Adrenal gland (tissue), 12 donors: ENCODE measurements around the gene SDCCAG8. TPM values are rescaled to one million over a fixed set of nuclear protein-coding genes. Genes with fewer than 3 reads are reported as not detected.

ENCODE experiments used
- DNase-seq, 7 donors: peaks; one replicate each; pipeline ENCODE4 v3.0.0-alpha.2; 2019 to 2020
- H3K27ac ChIP-seq, 5 donors: fragments of 200-600 bp; sonication (generic) in 4 of 5; 1 replicate in 3 of 5; 2 replicates in 2 of 5; pipeline versions ENCODE4 v1.5.1 to v1.8.0; 2016 to 2020; ENCODE audit warnings: mild to moderate bottlenecking in 1 of 5
- H3K27me3 ChIP-seq: fragments of 200-600 bp; 2 replicates; pipeline ENCODE4 v1.8.0; 2021
- H3K36me3 ChIP-seq, 2 donors: fragments of 200-600 bp; replicated peaks in 1 of 2; 1 replicate in 1 of 2; 2 replicates in 1 of 2; pipeline versions ENCODE4 v1.5.1 to v1.8.0; 2018 to 2022
- H3K4me1 ChIP-seq, 2 donors: fragments of 200-600 bp; replicated peaks in 1 of 2; 1 replicate in 1 of 2; 2 replicates in 1 of 2; pipeline versions ENCODE4 v1.5.1 to v1.8.0; 2018 to 2021
- H3K4me3 ChIP-seq, 4 donors: fragments of 200-600 bp; sonication (generic) in 3 of 4; one replicate each; pipeline ENCODE4 v1.5.1; 2016 to 2018
- H3K9me3 ChIP-seq, 3 donors: fragments of 200-600 bp; sonication (generic) in 1 of 3; replicated peaks in 1 of 3; 1 replicate in 2 of 3; 2 replicates in 1 of 3; pipeline versions ENCODE4 v1.5.1 to v1.8.0; 2016 to 2021
- POLR2A ChIP-seq, 2 donors: fragments of 450-650 bp; IDR thresholded peaks; one replicate each; pipeline ENCODE4 v1.6.1; 2017; ENCODE audit warnings: antibody characterized with exemption in 2 of 2, mild to moderate bottlenecking in 2 of 2, moderate library complexity in 1 of 2
- WGBS, 4 donors: extraction: QIAGEN DNeasy Blood & Tissue Kit in 2 of 4; methylation state at CpG; one replicate each; pipeline versions ENCODE4 v1.1.5 to v1.1.7; 2013 to 2017; 5-methylcytosine and 5-hydroxymethylcytosine counted together
- intact Hi-C, 2 donors: fragments of 100-400 bp; cut with DNase I; formaldehyde crosslinking; loops; one replicate each; pipeline versions ENCODE4 v1.14.1 to v1.15.0; 2022 to 2023
- polyA plus RNA-seq, 3 donors: library from polyadenylated mRNA; stranded (reverse); fragments of 200-250 nt in 2 of 3; fragments of 350-450 nt in 1 of 3; fragmentation: Illumina TruSeq in 1 of 3; extraction: RNeasy Lipid Tissue Mini Kit (QIAGEN cat#74804) in 1 of 3; gene quantifications; one replicate each; pipeline ENCODE4 v1.2.3, GENCODE V29; 2013 to 2014
- total RNA-seq, 9 donors: library from RNA; depleted of rRNA in 4 of 9; stranded (reverse); fragments of >200 nt in 4 of 9; fragments of 120-200 nt in 1 of 9; fragmentation: NEBNext Ultra II Directional in 1 of 9; extraction: Animal tissue kit (Norgen Biotek cat#: 25700) in 1 of 9; gene quantifications; one replicate each; pipeline versions ENCODE4 v1.1.0 to v1.2.4, GENCODE V29; 2013 to 2023
- TF ChIP-seq, protein P1 (sequence below), 6 experiments: fragments of 450-650 bp in 4 of 6; fragments of 200-600 bp in 2 of 6; sonication (generic) in 1 of 6; IDR thresholded peaks; 1 replicate in 5 of 6; 2 replicates in 1 of 6; pipeline versions ENCODE4 v1.5.1 to v1.8.0; 2016 to 2021; ENCODE audit warnings: antibody characterized with exemption in 6 of 6, mild to moderate bottlenecking in 2 of 6, moderate library complexity in 1 of 6
- donor health status: healthy with polysubstance abuse.
- donor health status: Bipolar disorder and iron deficiency.
- donor health status: DM: yes; HTN: yes; CAD: no.
- donor health status: DM: no; HTN: no; CAD: no.
- donor health status: DM: no; HTN: no; CAD: no.
- donor health status: DM: yes; HTN: yes; CAD: no.

The SDCCAG8 gene
- total and polyA plus RNA-seq, 12 donors, result 22.5 to 60.9 (median 44.1) TPM

- TF ChIP-seq, protein P1, sequence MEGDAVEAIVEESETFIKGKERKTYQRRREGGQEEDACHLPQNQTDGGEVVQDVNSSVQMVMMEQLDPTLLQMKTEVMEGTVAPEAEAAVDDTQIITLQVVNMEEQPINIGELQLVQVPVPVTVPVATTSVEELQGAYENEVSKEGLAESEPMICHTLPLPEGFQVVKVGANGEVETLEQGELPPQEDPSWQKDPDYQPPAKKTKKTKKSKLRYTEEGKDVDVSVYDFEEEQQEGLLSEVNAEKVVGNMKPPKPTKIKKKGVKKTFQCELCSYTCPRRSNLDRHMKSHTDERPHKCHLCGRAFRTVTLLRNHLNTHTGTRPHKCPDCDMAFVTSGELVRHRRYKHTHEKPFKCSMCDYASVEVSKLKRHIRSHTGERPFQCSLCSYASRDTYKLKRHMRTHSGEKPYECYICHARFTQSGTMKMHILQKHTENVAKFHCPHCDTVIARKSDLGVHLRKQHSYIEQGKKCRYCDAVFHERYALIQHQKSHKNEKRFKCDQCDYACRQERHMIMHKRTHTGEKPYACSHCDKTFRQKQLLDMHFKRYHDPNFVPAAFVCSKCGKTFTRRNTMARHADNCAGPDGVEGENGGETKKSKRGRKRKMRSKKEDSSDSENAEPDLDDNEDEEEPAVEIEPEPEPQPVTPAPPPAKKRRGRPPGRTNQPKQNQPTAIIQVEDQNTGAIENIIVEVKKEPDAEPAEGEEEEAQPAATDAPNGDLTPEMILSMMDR (IDR thresholded peaks at IDR 0.05), result no peak
- no peak for TF ChIP-seq POLR2A (IDR thresholded peaks at IDR 0.05)
Observed at GRCh38 chr1:243414152-243414494, 158.3 kb downstream of the SDCCAG8 start.

DNA sequence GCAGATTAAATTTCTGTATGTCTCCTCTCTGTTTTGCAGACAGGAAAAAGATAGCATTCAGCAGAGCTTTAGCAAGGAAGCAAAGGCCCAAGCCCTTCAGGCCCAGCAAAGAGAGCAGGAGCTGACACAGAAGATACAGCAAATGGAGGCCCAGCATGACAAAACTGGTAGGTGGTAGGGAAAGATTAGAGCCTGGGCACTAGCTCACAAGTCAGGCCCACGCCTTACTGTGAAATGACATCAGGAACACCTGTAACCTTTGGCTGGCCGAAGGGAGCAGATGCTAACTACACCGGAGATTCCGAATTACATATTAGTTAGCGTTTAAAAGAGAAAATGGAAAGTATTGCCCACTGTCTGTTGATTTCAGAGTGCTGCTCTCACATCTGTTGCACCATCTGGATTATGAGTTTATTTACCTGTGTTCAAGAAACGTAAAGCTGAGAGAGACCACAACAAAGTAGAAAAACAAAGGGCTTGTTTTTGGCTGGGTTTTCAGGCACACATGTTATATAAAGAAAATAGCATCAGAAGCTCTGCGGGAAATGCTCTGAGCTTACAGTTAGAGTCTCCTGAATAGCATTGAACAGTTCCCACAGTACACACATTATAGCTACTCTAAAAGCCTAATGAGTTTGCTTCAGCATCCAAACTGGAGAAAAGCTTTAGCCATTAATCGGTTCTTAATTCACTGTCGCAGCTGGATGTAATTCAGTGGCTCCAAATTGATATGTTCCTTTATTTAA lies 160.0 kb downstream of the SDCCAG8 start:
- Histone ChIP-seq H3K36me3 (no peaks in the 10 kb centered on the region), H3K4me1 (peaks cover 0 to 9% of the 10 kb centered on the region in 2 donors), H3K4me3 (no peak overlapping the region), H3K9me3 (no peaks in the 10 kb centered on the region), H3K27ac (no peak overlapping the region), H3K27me3 (no peaks in the 10 kb centered on the region)
- 91 to 96% (median 92%) methylated on average over 9 of the region's 9 CpGs for WGBS, 4 donors
- no peak for TF ChIP-seq POLR2A (IDR thresholded peaks at IDR 0.05)
- TF ChIP-seq, protein P1 (IDR thresholded peaks at IDR 0.05), result no peak
- intact Hi-C loops, result no loop called here
- DNase-seq, result no peak

More at GRCh38 chr1:243414152-243414494, 158.3 kb downstream of the SDCCAG8 start:
- intact Hi-C loops, result no loop called here
- no peaks in the 10 kb centered on the region for H3K36me3 ChIP-seq
- no peaks in the 10 kb centered on the region for H3K9me3 ChIP-seq
- H3K4me3 ChIP-seq, result no peak overlapping the region
- no peaks in the 10 kb centered on the region for H3K27me3 ChIP-seq
- WGBS, 4 donors, result 93 to 98% (median 97%) methylated on average over 6 of the region's 6 CpGs
- no peak for DNase-seq
- H3K27ac ChIP-seq, result no peak overlapping the region
- H3K4me1 ChIP-seq, result no peaks in the 10 kb centered on the region

GRCh38 chr1:243416495-243416894 lies 160.7 kb downstream of the SDCCAG8 start:
- Histone ChIP-seq H3K4me3 (no peak overlapping the region), H3K27ac (no peak overlapping the region), H3K27me3 (no peaks in the 10 kb centered on the region), H3K4me1 (peaks cover 0 to 11% of the 10 kb centered on the region in 2 donors), H3K9me3 (no peaks in the 10 kb centered on the region), H3K36me3 (no peaks in the 10 kb centered on the region)
- intact Hi-C loops, result no loop called here
- TF ChIP-seq, protein P1 (IDR thresholded peaks at IDR 0.05), result no peak
- no peak for TF ChIP-seq POLR2A (IDR thresholded peaks at IDR 0.05)
- no peak for DNase-seq

DNA sequence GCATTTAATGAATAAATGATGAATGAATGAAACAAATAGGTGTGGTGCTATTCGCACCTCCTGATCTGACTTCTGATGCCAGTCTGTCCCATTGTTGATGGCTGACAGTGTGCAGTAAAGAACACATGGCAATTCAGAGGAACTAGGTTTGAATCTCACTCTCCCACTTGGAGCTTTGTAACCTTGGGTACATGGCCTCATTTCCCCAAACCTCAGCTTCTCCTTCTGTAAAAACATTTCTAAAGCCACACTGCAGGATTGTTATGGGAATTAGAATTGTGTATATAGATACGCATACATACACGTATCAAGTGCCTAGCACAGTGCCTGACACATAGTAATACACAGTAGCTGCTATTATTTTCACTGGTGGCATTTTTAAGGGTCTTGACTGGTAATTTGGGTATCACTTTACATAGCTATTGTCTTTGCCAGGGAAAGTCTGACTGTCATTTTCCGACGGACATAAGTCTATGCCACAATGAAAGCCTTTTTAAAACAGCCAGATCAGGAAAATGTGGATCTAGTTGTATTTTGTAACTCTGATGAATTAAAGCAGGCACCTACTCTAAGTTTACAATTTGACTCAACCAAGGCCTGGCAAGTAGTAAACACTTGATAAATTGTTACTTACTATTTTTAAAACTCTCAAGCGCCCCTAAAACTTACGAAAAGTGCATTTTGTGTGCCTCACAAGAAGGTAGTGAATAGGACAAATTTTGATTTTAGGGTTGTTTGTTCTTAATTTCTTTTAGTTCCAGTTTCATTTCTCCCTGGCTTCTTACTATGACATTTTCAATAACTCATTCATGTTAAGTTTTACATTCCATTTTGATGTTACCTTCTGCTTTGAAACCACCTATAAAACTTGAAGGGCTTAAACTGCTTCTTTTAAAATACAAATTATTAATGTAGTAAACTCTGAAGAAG lies 164.4 kb downstream of the SDCCAG8 start:
- no peak for DNase-seq
- no peaks in the 10 kb centered on the region for H3K27me3 ChIP-seq
- 79 to 95% (median 89%) methylated on average over 7 of the region's 7 CpGs for WGBS, 4 donors
- H3K4me1 ChIP-seq, result peaks cover 0 to 11% of the 10 kb centered on the region in 2 donors
- H3K9me3 ChIP-seq, result no peaks in the 10 kb centered on the region
- intact Hi-C loops, result no loop called here
- no peak overlapping the region for H3K4me3 ChIP-seq
- no peak for TF ChIP-seq POLR2A (IDR thresholded peaks at IDR 0.05)
- TF ChIP-seq, protein P1 (IDR thresholded peaks at IDR 0.05), result no peak
- peak overlapping the region in 1 of 5 donors; percentile 43 for H3K27ac ChIP-seq
- H3K36me3 ChIP-seq, result no peaks in the 10 kb centered on the region
